Measurements from ENCODE around the gene OR52W1.

Gene OR52W1

DNA sequence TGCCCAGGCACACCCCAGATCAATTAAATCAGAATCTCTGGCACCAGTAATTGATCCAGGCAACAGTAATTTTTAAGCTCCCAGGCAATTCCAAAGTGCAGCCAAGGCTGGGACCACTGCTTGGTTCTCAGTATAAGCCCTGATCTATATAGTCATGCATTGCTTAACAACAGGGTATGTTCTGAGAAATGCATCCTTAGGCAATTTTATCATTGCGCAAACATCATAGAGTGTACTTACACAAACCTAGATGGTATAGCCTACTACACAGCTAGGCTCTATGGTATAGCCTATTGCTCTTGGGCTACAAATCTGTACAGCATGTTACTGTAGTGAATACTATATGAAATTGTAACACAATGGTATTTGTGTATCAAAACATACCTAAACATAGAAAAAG is 5.7 kb downstream of the OR52W1 start:
- no peak for FAIRE-seq

DNA sequence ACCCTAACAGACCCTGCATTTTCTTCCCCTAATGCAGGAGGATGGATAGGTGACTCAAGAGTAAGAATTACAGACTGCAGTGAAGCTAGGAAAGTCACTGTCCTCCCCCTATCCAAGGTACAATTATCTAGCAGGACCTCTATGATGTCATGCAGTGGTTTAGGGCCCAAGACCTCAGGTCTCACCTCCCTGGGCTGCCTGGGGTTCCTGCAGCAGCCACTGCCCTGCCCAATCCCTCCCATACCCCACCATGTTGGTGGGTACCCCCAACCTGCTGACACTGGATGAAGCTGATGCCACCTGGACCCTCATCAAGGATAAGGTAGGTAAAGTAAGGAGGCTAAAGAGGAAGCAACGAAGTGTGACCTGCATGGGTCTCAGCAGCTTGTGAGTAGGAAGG is 6.3 kb downstream of the OR52W1 start, which contains the start of gene C11orf42:
Gene C11orf42 (plus strand): TSS at position 192 of the 400 bp plus-strand sequence. CDS start 59 bp downstream, at position 251.
- DNase-seq (ENCODE audit: insufficient read length, low spot score) (no peak), FAIRE-seq (no peak)
- TF ChIP-seq, protein P1, sequence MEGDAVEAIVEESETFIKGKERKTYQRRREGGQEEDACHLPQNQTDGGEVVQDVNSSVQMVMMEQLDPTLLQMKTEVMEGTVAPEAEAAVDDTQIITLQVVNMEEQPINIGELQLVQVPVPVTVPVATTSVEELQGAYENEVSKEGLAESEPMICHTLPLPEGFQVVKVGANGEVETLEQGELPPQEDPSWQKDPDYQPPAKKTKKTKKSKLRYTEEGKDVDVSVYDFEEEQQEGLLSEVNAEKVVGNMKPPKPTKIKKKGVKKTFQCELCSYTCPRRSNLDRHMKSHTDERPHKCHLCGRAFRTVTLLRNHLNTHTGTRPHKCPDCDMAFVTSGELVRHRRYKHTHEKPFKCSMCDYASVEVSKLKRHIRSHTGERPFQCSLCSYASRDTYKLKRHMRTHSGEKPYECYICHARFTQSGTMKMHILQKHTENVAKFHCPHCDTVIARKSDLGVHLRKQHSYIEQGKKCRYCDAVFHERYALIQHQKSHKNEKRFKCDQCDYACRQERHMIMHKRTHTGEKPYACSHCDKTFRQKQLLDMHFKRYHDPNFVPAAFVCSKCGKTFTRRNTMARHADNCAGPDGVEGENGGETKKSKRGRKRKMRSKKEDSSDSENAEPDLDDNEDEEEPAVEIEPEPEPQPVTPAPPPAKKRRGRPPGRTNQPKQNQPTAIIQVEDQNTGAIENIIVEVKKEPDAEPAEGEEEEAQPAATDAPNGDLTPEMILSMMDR (IDR thresholded peaks at IDR 0.05; ENCODE audit: insufficient read depth, missing control alignments): no peak

More for the DNA sequence above, 5.7 kb downstream of the OR52W1 start:
- no peak for DNase-seq (ENCODE audit: insufficient read length, low spot score)
- TF ChIP-seq, protein P1 (IDR thresholded peaks at IDR 0.05; ENCODE audit: insufficient read depth, missing control alignments): no peak

DNA sequence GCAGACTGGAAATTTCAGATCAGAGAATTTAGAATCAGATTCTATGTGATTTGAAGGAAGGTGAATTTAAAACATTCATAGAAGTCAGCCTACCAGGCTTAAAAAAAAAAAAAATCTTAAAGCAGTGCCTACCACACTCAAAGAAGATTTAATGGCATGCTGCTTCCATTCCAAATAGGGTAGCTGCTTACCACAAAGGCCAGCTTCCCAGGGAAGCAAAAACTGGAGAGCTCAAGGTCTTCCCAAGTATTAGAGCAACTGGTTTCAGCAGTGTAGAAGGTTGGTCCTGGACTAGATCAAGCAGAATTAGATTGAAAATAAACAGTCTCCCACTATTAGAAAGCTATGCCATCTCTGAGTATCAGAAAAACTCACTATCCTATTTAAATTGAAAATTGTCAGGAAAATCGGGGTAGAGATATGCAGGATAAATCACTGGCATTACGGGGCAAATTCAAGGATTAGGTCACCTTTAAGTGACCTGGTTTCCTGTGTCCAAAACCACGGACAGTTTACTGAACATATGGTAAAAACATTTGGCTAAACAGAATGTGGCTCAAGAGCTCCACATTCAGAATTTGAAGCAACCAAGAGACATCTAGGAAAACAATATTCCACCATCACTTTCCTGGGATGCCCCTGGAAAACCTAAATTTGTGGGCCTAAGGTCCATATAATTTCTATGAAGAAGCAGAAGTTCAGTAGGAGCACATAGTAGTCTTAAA is 7.6 kb downstream of the OR52W1 start:
- no peak for DNase-seq (ENCODE audit: insufficient read length, low spot score)

DNA sequence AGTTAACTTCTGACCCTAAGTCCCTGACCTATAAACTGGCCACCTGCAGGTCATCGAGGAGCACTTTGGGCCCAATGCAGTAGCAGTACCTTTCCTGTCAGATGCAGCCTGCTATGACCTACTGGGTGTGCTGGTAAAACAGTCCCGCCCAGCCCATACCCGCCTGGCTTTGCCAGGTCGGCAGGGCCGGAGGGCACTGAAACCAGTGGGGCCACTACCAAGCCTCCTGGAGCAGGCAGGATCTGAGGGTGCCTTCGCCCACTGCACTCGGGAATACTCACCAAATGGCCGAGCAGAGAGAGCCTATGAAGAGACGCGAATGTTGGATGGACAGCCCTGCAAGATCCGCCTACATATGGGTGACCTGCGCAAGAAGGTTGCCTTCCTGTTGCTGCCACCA is 10.8 kb downstream of the OR52W1 start:
- FAIRE-seq: no peak
- DNase-seq (ENCODE audit: insufficient read length, low spot score): no peak
- TF ChIP-seq, protein P1 (IDR thresholded peaks at IDR 0.05; ENCODE audit: insufficient read depth, missing control alignments): no peak

More for the DNA sequence above, 7.6 kb downstream of the OR52W1 start:
- FAIRE-seq: no peak
- TF ChIP-seq, protein P1 (IDR thresholded peaks at IDR 0.05; ENCODE audit: insufficient read depth, missing control alignments): no peak

DNA sequence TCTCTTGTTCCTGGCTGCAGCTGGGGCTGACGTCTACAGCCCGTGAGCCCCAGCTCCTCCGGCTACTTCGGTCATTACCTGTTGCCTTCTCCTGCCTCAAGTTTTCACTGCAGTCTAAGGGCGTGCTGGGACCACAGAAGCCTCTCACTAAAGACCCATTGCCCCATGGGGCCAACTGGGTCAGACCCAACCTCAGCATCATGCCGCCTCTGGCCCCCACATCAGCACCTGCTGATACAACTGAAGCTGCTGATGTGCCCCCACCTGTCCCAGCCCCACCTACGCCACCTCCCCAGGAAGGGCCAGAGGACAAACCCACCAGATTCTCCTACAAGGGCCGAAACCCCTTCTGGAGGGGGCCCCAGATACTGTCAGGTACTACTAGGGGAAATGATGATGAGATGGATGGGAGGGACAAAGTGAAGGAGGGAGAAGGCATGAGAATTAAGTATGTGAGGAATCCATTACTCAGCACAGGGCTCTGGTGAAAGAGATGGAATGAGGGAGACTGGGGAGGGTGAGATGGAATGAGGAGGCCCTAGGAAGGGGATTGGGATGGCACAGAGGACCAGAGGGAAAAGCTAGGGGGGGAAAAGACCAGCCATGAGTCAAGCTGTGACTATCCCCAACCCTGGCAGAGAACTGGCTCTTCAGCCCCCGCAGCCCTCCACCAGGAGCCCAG is 11.4 kb downstream of the OR52W1 start:
- FAIRE-seq: no peak
- no peak for DNase-seq (ENCODE audit: insufficient read length, low spot score)
- TF ChIP-seq, protein P1 (IDR thresholded peaks at IDR 0.05; ENCODE audit: insufficient read depth, missing control alignments): no peak

DNA sequence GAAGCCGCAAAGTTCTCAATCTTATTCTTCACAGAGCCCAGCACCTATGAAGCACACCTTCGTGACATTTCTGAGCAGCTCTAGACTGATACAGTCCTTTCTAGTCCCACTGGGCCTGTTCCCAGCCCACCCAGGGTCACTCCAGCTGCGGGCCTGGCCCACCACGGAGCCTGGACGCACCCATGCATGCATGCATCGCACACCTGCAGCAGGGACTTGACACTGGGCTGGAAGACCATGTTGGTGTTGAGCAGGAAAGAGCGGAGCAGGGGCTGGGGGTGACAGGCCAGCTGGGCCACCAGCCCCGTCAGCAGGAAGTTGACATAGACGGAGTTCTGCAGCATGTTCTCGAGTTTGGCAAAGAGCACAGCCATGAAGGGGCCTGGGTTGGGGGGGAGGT is 15.5 kb downstream of the OR52W1 start:
- FAIRE-seq (no peak), DNase-seq (ENCODE audit: insufficient read length, low spot score) (no peak)
- TF ChIP-seq, protein P1 (IDR thresholded peaks at IDR 0.05; ENCODE audit: insufficient read depth, missing control alignments): no peak

DNA sequence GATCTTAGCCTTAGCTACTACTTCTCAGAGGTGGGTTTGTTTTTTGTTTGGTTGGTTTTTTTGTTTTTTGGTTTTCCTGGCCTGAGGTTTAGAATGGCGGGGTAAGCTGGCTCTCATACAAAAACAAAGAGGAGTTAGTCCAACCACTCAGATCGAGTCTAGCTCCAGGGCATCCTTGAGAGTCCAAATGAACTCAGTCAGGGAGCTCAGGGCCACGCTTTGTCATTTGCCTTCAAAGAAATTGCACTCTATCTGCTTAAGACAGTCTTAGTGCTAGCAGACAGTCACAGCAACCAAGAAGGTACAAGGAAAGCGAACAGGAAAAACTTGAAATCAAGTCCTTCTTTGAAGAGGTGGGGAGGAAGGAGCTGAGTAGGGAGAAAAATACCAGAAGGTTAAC is 17.5 kb downstream of the OR52W1 start:
- DNase-seq (ENCODE audit: insufficient read length, low spot score) (no peak), FAIRE-seq (no peak)
- TF ChIP-seq, protein P1 (IDR thresholded peaks at IDR 0.05; ENCODE audit: insufficient read depth, missing control alignments): no peak
